OCI-LY7 (cell line): Measurements from ENCODE around the gene HSP90B1. TPM values are rescaled to one million over a fixed set of nuclear protein-coding genes. Genes with fewer than 3 reads are reported as not detected.

Experiments
- BruUV-seq: library from RNA; stranded (reverse); fragments of 400-500 nt; replicated peaks from 2 replicates; lab custom pipeline; 2021; lab: Mats Ljungman, UMichigan
- CTCF ChIA-PET: fragments of 300-600 bp; sonication (Branson Sonifier 250); formaldehyde crosslinking; loops from one replicate; lab custom pipeline; 2022; ENCODE audit warnings: antibody characterized with exemption; ENCODE audit not compliant: unreplicated experiment; lab: Charles Lee
- POLR2A ChIA-PET: fragments of 300-600 bp; sonication (Branson Sonifier 250); formaldehyde crosslinking; loops from one replicate; lab custom pipeline; 2022; ENCODE audit warnings: antibody characterized with exemption; lab: Charles Lee
- DNase-seq: peaks from one replicate; pipeline ENCODE4 v3.0.0-alpha.2; 2015; ENCODE audit warnings: low spot score
- H2AFZ ChIP-seq: fragments of 200-600 bp; sonication (generic), shearing (Covaris generic); 2 replicates; pipeline ENCODE4 v1.6.1; 2014; ENCODE audit warnings: mild to moderate bottlenecking, antibody characterized with exemption, low read length, moderate library complexity
- H3K27ac ChIP-seq: fragments of 200-600 bp; sonication (generic); 2 replicates; pipeline ENCODE4 v1.5.1; 2014; ENCODE audit warnings: mixed run types, low read depth, mild to moderate bottlenecking, moderate library complexity, low read length, inconsistent platforms; ENCODE audit not compliant: poor library complexity, severe bottlenecking
- H3K36me3 ChIP-seq: fragments of 200-600 bp; sonication (generic); 2 replicates; pipeline ENCODE4 v1.6.1; 2014; ENCODE audit warnings: mild to moderate bottlenecking, antibody characterized with exemption, low read length, moderate library complexity, mixed read lengths; ENCODE audit not compliant: insufficient read depth
- H3K4me1 ChIP-seq: fragments of 200-600 bp; sonication (generic); 2 replicates; pipeline ENCODE4 v1.5.1; 2014; ENCODE audit warnings: mild to moderate bottlenecking, low read length; ENCODE audit not compliant: insufficient read depth, poor library complexity, severe bottlenecking
- H3K4me2 ChIP-seq: fragments of 200-600 bp; sonication (generic); 2 replicates; pipeline ENCODE4 v1.6.1; 2014; ENCODE audit warnings: mild to moderate bottlenecking, low read length
- H3K4me3 ChIP-seq: fragments of 200-600 bp; sonication (generic); 2 replicates; pipeline ENCODE4 v1.5.1; 2014; ENCODE audit warnings: mild to moderate bottlenecking, low read depth, low read length; ENCODE audit not compliant: poor library complexity, severe bottlenecking
- H3K79me2 ChIP-seq: fragments of 200-600 bp; sonication (generic); 2 replicates; pipeline ENCODE4 v1.6.1; 2016; ENCODE audit warnings: low read depth, mild to moderate bottlenecking, low read length, moderate library complexity, mixed read lengths; ENCODE audit not compliant: insufficient read depth
- H3K9me2 ChIP-seq: fragments of 200-600 bp; sonication (generic); 2 replicates; pipeline ENCODE4 v1.6.1; 2016; ENCODE audit warnings: mild to moderate bottlenecking, low read length, mixed read lengths; ENCODE audit not compliant: insufficient read depth
- H3K9me3 ChIP-seq: fragments of 200-600 bp; sonication (generic); 2 replicates; pipeline ENCODE4 v1.6.1; 2014; ENCODE audit warnings: mild to moderate bottlenecking, mixed run types, low read length, mixed read lengths
- H4K20me1 ChIP-seq: fragments of 200-600 bp; sonication (generic); 2 replicates; pipeline ENCODE4 v1.6.1; 2014; ENCODE audit warnings: mild to moderate bottlenecking, antibody characterized with exemption, low read length, moderate library complexity, mixed read lengths; ENCODE audit not compliant: insufficient read depth
- CTCF ChIP-seq: fragments of 200-600 bp; sonication (generic); conservative IDR thresholded peaks from 2 replicates; pipeline ENCODE4 v1.5.1; 2014; ENCODE audit warnings: mild to moderate bottlenecking, antibody characterized with exemption, low read length, moderate library complexity, mixed read lengths
- EZH2phosphoT487 ChIP-seq: fragments of 200-600 bp; sonication (generic); IDR thresholded peaks from 2 replicates; pipeline ENCODE4 v1.6.1; 2018; ENCODE audit warnings: low read depth, borderline replicate concordance, mild to moderate bottlenecking, mixed run types, antibody characterized with exemption, low read length, moderate library complexity, mixed read lengths
- intact Hi-C: fragments of 100-400 bp; cut with micrococcal nuclease; formaldehyde crosslinking; loops from one replicate; pipeline ENCODE4 v1.10.0; 2022; ENCODE audit not compliant: unreplicated experiment
- total RNA-seq, 2 experiments: library from RNA; depleted of rRNA in 1 of 2; stranded (reverse); fragments of >200 nt in 1 of 2; shearing (Covaris generic) in 1 of 2; gene quantifications; 2 replicates each; pipeline ENCODE4 v1.2.3, GENCODE V29; 2014 to 2022

The HSP90B1 gene
- total RNA-seq, 2 experiments from 2014 or later, result 235 to 304 TPM

- TF ChIP-seq EZH2phosphoT487 (no peak), CTCF (no peak)
- intact Hi-C loops, result no loop called here
- CTCF ChIA-PET, result interaction anchor here (0.9 kb wide), 1 partner anchor 12 kb away, joined by 3 read pairs; no protein-coding TSS in a partner anchor
- POLR2A ChIA-PET, result interaction anchor here (0.8 to 1.2 kb wide), 3 partner anchors 13 to 62 kb away, joined by 3 to 7 read pairs (median 3); no protein-coding TSS in a partner anchor
- no peaks in the 10 kb centered on the region for H4K20me1 ChIP-seq
- H3K4me2 ChIP-seq, result no peak overlapping the region
- H3K9me3 ChIP-seq, result no peaks in the 10 kb centered on the region
- no peak for DNase-seq
- no peak overlapping the region for H3K4me3 ChIP-seq
- no peaks in the 10 kb centered on the region for H3K79me2 ChIP-seq
- no peaks in the 10 kb centered on the region for H3K9me2 ChIP-seq
- no TSS peak for BruUV-seq
- no peaks in the 10 kb centered on the region for H3K36me3 ChIP-seq
- H3K4me1 ChIP-seq, result no peaks in the 10 kb centered on the region
- H2AFZ ChIP-seq, result no peak overlapping the region
- H3K27ac ChIP-seq, result no peak overlapping the region
Measured at GRCh38 chr12:103901518-103902173, 28.6 kb upstream of the HSP90B1 start.

GRCh38 chr12:103903993-103904392 lies 26.2 kb upstream of the HSP90B1 start:
- intact Hi-C loops, result no loop called here
- DNase-seq, result no peak
- no peak overlapping the region for H2AFZ ChIP-seq
- TF ChIP-seq CTCF (no peak), EZH2phosphoT487 (no peak)
- CTCF ChIA-PET, result no interaction called here
- no peaks in the 10 kb centered on the region for H3K9me3 ChIP-seq
- H3K4me1 ChIP-seq, result no peaks in the 10 kb centered on the region
- H3K9me2 ChIP-seq, result no peaks in the 10 kb centered on the region
- POLR2A ChIA-PET, result no interaction called here
- H3K79me2 ChIP-seq, result no peaks in the 10 kb centered on the region
- no peaks in the 10 kb centered on the region for H3K36me3 ChIP-seq
- no peak overlapping the region for H3K4me3 ChIP-seq
- H3K27ac ChIP-seq, result no peak overlapping the region
- H4K20me1 ChIP-seq, result no peaks in the 10 kb centered on the region
- BruUV-seq, result no TSS peak
- no peak overlapping the region for H3K4me2 ChIP-seq

- H3K9me2 ChIP-seq, result no peaks in the 10 kb centered on the region
- ChIA-PET POLR2A (interaction anchor here (1.0 kb wide), 1 partner anchor 9 kb away, joined by 3 read pairs; no protein-coding TSS in a partner anchor), CTCF (no interaction called here)
- no peaks in the 10 kb centered on the region for H3K79me2 ChIP-seq
- no peak overlapping the region for H3K4me2 ChIP-seq
- H3K4me1 ChIP-seq, result no peaks in the 10 kb centered on the region
- H3K36me3 ChIP-seq, result no peaks in the 10 kb centered on the region
- no TSS peak for BruUV-seq
- no peaks in the 10 kb centered on the region for H4K20me1 ChIP-seq
- intact Hi-C loops, result no loop called here
- no peaks in the 10 kb centered on the region for H3K9me3 ChIP-seq
- H3K27ac ChIP-seq, result no peak overlapping the region
- no peak for TF ChIP-seq CTCF
- H3K4me3 ChIP-seq, result no peak overlapping the region
- no peak for DNase-seq
- H2AFZ ChIP-seq, result no peak overlapping the region
Measured at GRCh38 chr12:103905730-103906349, 24.4 kb upstream of the HSP90B1 start.
